Left forelimb (tissue), 1 donor: ENCODE results near the gene BMP15.

Source experiments
- DNase-seq: peaks from one replicate; pipeline ENCODE4 v3.0.0-alpha.2; 2018; ENCODE audit warnings: low spot score

The BMP15 gene

GRCh38 chrX:50910685-50911176, at the start of gene BMP15:
TSS of gene BMP15 (plus strand) at chrX:50910735. CDS start at chrX:50910784, 49 bp downstream.
- DNase-seq: no peak

- no peak for DNase-seq
Observed at GRCh38 chrX:50863471-50863870, 47.1 kb upstream of the BMP15 start.

- no peak for DNase-seq
Observed at GRCh38 chrX:50865311-50865710, 45.2 kb upstream of the BMP15 start.

- DNase-seq: no peak
Observed at GRCh38 chrX:50871922-50872453, 38.5 kb upstream of the BMP15 start.

GRCh38 chrX:50874876-50875275, 35.7 kb upstream of the BMP15 start:
- no peak for DNase-seq

GRCh38 chrX:50876551-50876950, 34.0 kb upstream of the BMP15 start:
- DNase-seq: no peak

GRCh38 chrX:50877310-50877709, 33.2 kb upstream of the BMP15 start:
- DNase-seq: no peak

- no peak for DNase-seq
Observed at GRCh38 chrX:50881028-50881427, 29.5 kb upstream of the BMP15 start.

- DNase-seq: no peak
Observed at GRCh38 chrX:50888884-50889283, 21.7 kb upstream of the BMP15 start.

GRCh38 chrX:50889582-50889981, 21.0 kb upstream of the BMP15 start:
- no peak for DNase-seq

- DNase-seq: no peak
Observed at GRCh38 chrX:50893047-50893446, 17.5 kb upstream of the BMP15 start.

GRCh38 chrX:50893466-50893865, 17.1 kb upstream of the BMP15 start:
- no peak for DNase-seq

GRCh38 chrX:50905334-50905733, 5.2 kb upstream of the BMP15 start:
- no peak for DNase-seq

- DNase-seq: no peak
Observed at GRCh38 chrX:50913520-50913919, 3.0 kb downstream of the BMP15 start.

GRCh38 chrX:50920132-50920531, 9.6 kb downstream of the BMP15 start:
- no peak for DNase-seq

GRCh38 chrX:50927127-50927526, 16.6 kb downstream of the BMP15 start:
- DNase-seq: no peak

- no peak for DNase-seq
Observed at GRCh38 chrX:50941638-50942037, 31.1 kb downstream of the BMP15 start.

GRCh38 chrX:50942471-50942870, 31.9 kb downstream of the BMP15 start:
- DNase-seq: no peak

GRCh38 chrX:50952406-50952805, 41.9 kb downstream of the BMP15 start:
- no peak for DNase-seq

GRCh38 chrX:50953832-50954231, 43.3 kb downstream of the BMP15 start:
- no peak for DNase-seq

- DNase-seq: no peak
Observed at GRCh38 chrX:50962156-50962555, 51.6 kb downstream of the BMP15 start.

- no peak for DNase-seq
Observed at GRCh38 chrX:50963842-50964241, 53.3 kb downstream of the BMP15 start.
